Psoas muscle (tissue), 8 donors: Measurements from ENCODE around the gene PTPN13. TPM values are rescaled to one million over a fixed set of nuclear protein-coding genes. Genes with fewer than 3 reads are reported as not detected.

ENCODE experiments used
- ATAC-seq, 4 donors: fragments of 200-7000 bp; cut with Tn5 transposase; one replicate each; pipeline ENCODE4 v1.9.1; 2020; ENCODE audit warnings: moderate library complexity in 3 of 4, mild to moderate bottlenecking in 2 of 4
- DNase-seq, 2 donors: peaks; one replicate each; pipeline ENCODE4 v3.0.0-alpha.2; 2020
- H3K27ac ChIP-seq: fragments of 200-600 bp; one replicate; pipeline ENCODE4 v1.8.0; 2022
- H3K27me3 ChIP-seq, 3 donors: fragments of 200-600 bp in 1 of 3; one replicate each; pipeline versions ENCODE4 v1.6.1 to v1.8.0; 2013 to 2022; ENCODE audit warnings: low read length in 2 of 3, mild to moderate bottlenecking in 2 of 3, moderate library complexity in 1 of 3; ENCODE audit not compliant: insufficient read depth in 3 of 3
- H3K36me3 ChIP-seq, 2 donors: fragments of 200-600 bp in 1 of 2; one replicate each; pipeline versions ENCODE4 v1.6.1 to v1.8.0; 2013 to 2022; ENCODE audit warnings: low read depth in 1 of 2, mild to moderate bottlenecking in 1 of 2, moderate library complexity in 1 of 2; ENCODE audit not compliant: insufficient read depth in 1 of 2
- H3K4me1 ChIP-seq: fragments of 200-600 bp; one replicate; pipeline ENCODE4 v1.8.0; 2022
- H3K4me3 ChIP-seq: fragments of 200-600 bp; one replicate; pipeline ENCODE4 v1.8.0; 2022; ENCODE audit warnings: mild to moderate bottlenecking
- H3K9me3 ChIP-seq: fragments of 200-600 bp; one replicate; pipeline ENCODE4 v1.8.0; 2022
- CTCF ChIP-seq: fragments of 200-600 bp; IDR thresholded peaks from one replicate; pipeline ENCODE4 v1.8.0; 2022; ENCODE audit warnings: antibody characterized with exemption
- WGBS, 3 donors: extraction: QIAGEN DNeasy Blood & Tissue Kit; methylation state at CpG; one replicate each; pipeline versions ENCODE4 v1.1.6 to v1.1.7; 2013; 5-methylcytosine and 5-hydroxymethylcytosine counted together
- intact Hi-C, 2 donors: fragments of 100-400 bp; cut with DNase I; formaldehyde crosslinking; loops; one replicate each; pipeline versions ENCODE4 v1.11.0 to v1.14.2; 2022
- polyA plus RNA-seq, 3 donors: library from polyadenylated mRNA; stranded (reverse); fragments of 200-250 nt; gene quantifications; one replicate each; pipeline ENCODE4 v1.2.3, GENCODE V29; 2013
- total RNA-seq, 4 donors: library from RNA; stranded (reverse); fragmentation: NEBNext Ultra II Directional in 2 of 4; extraction: Animal tissue kit (Norgen Biotek cat#: 25700) in 2 of 4; gene quantifications; one replicate each; pipeline versions ENCODE4 v1.2.1 to v1.2.4, GENCODE V29; 2021 to 2023
- donor health status: healthy with polysubstance abuse.
- donor health status: DM: no; HTN: no; CAD: no; lungs with moderate emphysema.
- donor health status: Bipolar disorder and iron deficiency.
- donor health status: healthy.
- donor health status: DM: yes; HTN: yes; CAD: no.
- donor health status: DM: no; HTN: no; CAD: no.
- donor health status: DM: no; HTN: no; CAD: no.
- donor health status: DM: yes; HTN: yes; CAD: no.

Gene PTPN13
- total and polyA plus RNA-seq, 7 donors = 0.22 to 2.4 (median 0.89) TPM

- intact Hi-C loops = no loop called here
- no peaks in the 10 kb centered on the region for H3K9me3 ChIP-seq
- WGBS, 3 donors = 30 to 40% (median 31%) methylated on average over 11 of the region's 11 CpGs
- no peaks in the 10 kb centered on the region for H3K36me3 ChIP-seq
- H3K4me3 ChIP-seq = peak within 1 kb of the TSS; percentile 12
- no peaks in the 10 kb centered on the region for H3K4me1 ChIP-seq
- peak in 1 of 4 donors; percentile 56 for ATAC-seq
- no peak for TF ChIP-seq CTCF
- H3K27ac ChIP-seq = no peak within 1 kb of the TSS
- no peak for DNase-seq
- H3K27me3 ChIP-seq = no peaks in the 10 kb centered on the region
Measured at GRCh38 chr4:86848732-86849619, 254.9 kb downstream of the PTPN13 start, which contains the start of gene SLC10A6. Gene SLC10A6, minus strand, starts transcription at chr4:86849384. Its CDS starts 269 bp downstream, at chr4:86849115.

DNA sequence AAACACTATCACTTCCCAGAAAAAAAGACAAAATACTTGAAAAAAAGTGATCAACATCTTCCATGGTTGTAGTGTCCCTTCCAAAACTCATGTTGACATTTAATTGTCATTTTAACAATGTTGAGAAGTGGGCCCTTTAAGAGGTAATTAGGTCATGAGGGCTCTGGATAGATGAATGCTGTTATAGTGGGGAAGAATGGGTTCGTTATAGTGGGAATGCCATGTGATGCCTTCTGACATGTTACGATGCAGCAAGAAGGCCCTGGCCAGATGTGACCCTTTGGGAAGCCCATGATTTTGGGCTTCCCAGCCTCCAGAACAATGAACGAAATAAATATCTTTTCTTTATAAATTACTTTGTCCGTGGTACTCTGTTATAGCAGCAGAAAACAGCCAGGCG, 259.1 kb downstream of the PTPN13 start:
- H3K27me3 ChIP-seq = no peaks in the 10 kb centered on the region
- TF ChIP-seq CTCF = no peak
- H3K36me3 ChIP-seq = no peaks in the 10 kb centered on the region
- DNase-seq (no peak), ATAC-seq (no peak)
- H3K27ac ChIP-seq = no peak overlapping the region
- no peak overlapping the region for H3K4me3 ChIP-seq
- 75 to 89% (median 84%) methylated on average over 5 of the region's 5 CpGs for WGBS, 3 donors
- no peaks in the 10 kb centered on the region for H3K9me3 ChIP-seq
- no peaks in the 10 kb centered on the region for H3K4me1 ChIP-seq
- intact Hi-C loops = no loop called here

- no peak for ATAC-seq
- Histone ChIP-seq H3K27ac (no peak overlapping the region), H3K27me3 (no peaks in the 10 kb centered on the region), H3K4me1 (no peaks in the 10 kb centered on the region), H3K4me3 (no peak overlapping the region), H3K36me3 (no peaks in the 10 kb centered on the region), H3K9me3 (no peaks in the 10 kb centered on the region)
- no peak for DNase-seq
- TF ChIP-seq CTCF = no peak
- 80 to 90% (median 82%) methylated on average over 2 of the region's 2 CpGs for WGBS, 3 donors
- intact Hi-C loops = no loop called here
Measured at GRCh38 chr4:86855572-86855971, 261.5 kb downstream of the PTPN13 start.

DNA sequence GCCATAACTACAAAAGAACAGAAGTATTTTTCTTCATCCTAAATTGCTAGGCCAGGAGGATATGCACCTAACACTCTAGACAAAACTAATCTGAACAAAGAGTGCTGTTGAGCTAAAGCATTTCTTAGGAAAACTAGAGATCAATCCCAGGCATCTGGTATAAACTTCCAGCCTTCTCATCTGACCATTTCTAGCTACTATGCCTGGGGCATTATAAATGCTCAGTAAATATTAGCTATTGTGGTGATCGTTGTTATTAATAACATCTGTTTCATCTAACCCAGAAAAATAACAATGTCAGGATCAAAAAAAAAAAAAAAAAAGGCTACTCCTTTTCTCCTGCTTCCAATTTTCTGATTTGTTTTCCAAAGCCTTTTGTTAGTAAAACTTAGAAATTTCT, 262.8 kb downstream of the PTPN13 start:
- intact Hi-C loops = no loop called here
- H3K27me3 ChIP-seq = no peaks in the 10 kb centered on the region
- no peak overlapping the region for H3K27ac ChIP-seq
- H3K4me1 ChIP-seq = no peaks in the 10 kb centered on the region
- TF ChIP-seq CTCF = no peak
- no peaks in the 10 kb centered on the region for H3K9me3 ChIP-seq
- DNase-seq (no peak), ATAC-seq (no peak)
- H3K36me3 ChIP-seq = no peaks in the 10 kb centered on the region
- no peak overlapping the region for H3K4me3 ChIP-seq
- 63 to 84% (median 72%) methylated on average over 1 of the region's 1 CpG for WGBS, 3 donors
